Glomerular visceral epithelial cell (primary cell): ENCODE results near the gene CXCL12.

Experiments
- DNase-seq: peaks from one replicate; pipeline ENCODE4 v3.0.0-alpha.2; 2016; ENCODE audit errors: extremely low spot score

The CXCL12 gene

DNA sequence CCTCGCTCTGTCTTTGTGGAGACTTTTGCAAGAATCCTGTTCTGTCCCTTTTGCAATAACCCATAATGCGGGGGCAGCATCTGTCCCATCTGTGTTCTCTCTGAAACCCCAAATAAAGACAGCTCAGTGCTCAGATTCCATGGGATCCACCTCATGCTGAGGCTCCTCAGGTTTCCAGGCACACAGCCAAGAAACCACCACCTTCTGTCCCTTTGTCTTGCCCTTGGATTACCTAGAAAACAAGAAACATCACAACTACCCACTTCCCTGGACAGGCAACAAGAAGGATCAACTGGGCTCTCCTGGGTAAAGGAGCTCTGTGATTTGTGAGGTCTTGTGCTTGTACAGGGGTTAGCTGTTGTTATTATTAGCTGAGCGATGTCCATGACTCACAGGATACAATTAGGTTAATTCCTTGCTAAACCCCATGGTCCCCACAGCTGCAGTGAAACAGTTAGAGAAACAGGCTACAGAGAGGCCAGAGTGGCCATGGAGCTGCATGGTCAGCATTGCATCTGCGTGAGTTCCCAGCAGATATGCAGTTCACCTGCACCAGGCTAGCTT, 50.2 kb downstream of the CXCL12 start:
- peak; percentile 13 for DNase-seq

DNA sequence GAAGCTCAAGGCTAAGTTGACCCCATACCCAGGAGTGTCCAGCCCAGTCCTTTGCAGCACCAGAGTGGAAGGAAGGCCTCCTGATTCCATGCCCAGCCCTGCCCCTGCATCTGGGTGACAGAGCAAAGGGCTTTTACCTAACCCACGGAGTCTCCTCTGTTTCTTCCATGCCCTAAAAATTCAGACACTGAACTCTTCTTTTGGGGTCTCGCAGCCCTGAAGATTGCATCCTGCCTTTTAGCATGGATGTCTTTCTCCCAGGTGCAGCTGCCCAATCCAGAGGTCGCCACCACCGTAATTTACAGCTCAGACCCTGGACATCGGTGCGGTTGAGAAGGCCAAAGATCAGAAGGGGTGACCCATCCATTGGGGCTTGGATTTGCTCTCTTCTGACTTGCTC, 50.8 kb downstream of the CXCL12 start:
- no peak for DNase-seq

DNA sequence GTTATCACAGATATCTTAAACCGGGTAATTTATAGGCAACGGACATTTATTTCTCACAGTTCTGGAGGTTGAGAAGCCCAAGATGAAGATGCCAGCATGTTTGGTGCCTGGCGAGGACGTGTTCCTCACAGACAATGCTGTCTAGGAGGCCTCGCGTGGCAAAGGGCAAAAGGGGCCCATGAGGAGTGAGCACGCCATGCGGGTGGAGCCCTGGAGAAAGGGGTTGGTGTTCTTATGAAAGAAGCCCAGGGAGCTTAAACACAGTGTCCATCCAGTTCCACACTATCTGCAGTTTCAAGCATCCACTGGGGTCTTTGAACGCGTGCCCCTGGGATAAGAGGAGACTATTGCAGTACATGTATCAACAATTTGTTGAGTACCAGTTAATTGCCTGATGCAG, 51.4 kb downstream of the CXCL12 start:
- no peak for DNase-seq

DNA sequence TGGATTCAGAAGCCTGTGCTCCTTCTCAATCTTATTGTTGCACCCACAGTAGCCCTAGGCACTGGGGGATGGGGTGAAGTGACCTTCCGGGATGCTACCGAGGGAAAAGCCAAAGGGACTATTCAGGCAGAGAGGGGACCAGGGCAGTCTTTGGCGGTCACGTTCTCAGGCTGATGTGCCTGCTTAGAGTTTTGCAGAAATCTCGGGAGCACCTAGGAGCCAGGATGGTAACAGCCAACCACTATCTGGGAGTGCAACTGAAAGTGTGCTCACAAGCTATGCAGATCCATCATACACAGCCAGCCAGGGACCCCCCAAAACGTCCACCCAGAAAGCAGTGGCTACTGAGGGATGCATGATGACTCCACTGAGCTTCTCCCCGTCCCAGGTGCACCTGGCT, 52.4 kb downstream of the CXCL12 start:
- DNase-seq, result no peak

DNA sequence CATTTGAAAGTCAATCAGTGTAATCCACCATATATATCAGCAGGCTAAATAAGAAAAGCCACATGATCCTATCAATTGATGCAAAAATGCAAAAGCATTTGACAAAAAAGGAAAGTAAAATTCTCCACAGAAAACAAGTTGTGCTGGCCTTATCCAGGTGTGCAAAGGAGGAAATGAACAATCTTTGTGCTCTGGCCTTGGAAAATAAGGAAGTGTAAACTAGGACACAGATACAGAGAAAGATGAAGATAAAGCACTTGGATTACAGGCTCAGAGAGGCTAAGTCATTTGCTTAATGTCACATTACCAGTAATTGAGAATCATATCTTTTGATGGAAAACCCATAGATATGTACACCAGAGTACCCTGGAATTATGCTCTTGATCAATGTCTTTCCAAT, 54.5 kb downstream of the CXCL12 start:
- DNase-seq, result no peak

DNA sequence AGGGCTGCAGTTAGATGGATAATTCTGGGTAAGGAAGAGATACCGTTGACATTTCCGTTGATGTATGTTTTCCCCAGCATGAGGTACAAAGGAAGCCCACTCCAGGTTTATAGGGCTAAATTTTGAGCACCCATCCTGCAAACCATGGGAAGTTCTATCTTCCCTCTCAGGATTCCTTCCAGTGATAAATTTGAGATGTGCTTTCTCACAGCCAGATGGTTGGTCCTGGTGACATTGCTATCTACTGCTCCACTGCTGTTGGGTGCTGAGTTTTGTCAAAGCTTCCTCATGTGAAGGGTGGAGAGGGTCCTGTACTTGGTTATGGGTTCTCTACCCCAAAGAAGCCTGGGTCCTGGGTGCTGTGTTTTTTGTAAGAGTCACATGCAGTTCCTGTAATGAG, 57.4 kb downstream of the CXCL12 start:
- no peak for DNase-seq
